ENCODE data around the gene POLR2E.

The POLR2E gene

DNA sequence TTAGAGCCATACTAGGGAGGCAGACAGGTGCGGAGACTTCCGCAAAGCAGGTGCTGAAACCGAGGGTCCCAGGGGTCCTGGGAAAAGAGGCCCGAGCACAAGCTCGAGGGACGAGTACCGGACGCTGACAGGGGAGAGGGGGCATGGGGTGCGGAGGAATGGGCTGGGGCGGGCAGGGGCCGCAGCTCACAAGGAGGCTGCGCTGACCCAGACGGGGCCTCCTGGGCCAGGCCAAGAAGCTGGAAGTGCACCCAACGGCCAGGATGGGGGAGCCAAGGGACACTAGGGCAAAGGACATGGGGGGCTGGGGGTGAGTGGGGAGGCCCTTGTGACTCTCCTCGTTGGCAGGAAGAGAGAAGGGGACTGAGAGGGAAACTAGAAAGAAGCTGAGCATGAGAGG lies 1.8 kb downstream of the POLR2E start:
- no peak for DNase-seq

DNA sequence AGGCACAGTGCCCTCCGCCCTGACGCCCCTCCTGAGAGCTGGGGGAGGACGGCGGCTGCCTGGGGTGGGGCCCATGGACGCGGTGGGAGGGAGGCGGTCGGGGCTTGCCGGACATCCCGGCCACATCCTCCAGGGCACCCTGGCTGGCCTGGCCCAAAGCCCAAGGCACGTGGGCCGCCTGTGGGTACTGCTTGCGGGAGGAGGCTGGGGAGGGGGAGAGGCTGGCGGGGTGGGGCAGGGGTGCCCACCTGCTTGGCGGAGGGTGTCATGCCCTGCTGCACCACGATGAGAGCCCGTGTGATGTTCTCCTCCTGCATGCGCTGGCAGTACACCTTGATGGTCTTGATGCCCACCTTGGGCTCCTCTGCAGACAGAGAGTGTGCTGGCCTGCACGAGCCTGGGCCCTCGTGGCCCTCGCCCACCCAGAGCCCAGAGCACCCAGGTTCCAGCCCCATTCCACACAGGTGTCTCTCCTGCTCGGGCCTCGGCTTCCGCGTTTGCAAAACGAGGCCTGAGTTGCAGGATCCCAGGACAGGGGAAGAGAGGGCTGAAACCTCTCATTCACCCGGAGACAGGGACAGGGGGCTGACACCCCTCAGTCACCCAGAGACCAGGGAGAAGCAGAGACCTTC lies 3.5 kb downstream of the POLR2E start:
- DNase-seq, result no peak

DNA sequence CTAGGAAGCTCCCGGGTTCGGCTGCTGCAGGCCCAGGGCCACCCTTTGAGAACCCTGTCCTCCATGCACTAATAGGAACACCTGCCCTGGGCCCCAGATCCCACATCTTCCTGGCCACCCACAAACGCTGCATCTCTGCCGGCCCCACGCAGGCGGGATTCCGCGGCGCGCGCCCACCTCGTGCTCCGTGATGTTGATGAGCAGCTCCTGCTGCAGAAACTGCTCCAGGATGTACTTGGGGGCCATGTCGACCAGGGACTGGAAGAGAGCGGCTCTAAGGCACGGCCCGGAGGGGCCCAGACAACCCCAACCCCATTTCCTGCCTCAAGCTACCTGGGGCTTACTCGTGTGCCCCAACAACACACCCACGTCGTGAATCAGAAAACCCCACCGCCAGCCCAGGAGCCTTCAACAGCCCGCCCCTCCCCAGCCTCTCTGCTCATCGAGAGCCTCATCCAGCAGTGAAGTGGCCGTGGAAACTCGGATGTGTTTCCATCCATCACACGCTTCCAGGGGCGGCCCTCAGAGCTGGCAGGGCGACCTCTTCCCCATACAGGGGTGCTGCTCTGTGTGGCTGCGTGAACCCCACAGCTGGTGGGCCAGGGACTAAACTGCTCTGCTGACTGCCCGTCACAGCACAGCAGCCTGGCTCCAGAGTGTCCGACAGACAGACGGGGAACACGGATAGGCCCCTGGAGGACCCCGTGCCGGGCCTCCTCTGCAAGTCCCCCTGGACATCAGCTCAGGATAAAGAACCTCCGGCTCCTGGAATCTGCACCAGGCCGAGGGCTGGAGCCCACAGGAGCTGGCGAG lies 4.2 kb downstream of the POLR2E start:
- DNase-seq, result no peak

DNA sequence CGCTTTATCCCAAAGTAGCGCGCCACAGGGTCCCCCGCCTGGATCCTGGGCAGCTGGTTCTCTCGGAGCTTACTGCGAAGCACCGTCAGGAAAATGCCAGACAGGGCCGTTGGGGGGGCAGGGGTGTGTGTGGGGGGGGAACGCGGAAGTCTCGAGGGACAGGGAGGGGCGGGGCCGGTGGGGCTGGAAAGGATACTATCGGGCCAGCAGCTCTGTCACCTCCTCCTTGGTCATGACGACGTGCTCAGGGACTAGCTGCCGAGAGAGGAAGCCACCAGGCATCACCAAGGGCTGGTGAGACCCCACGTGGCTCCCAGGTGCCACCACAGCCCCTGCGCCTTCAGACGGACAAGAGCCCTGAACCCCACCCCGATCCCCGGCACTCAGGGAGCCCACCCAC lies 5.3 kb downstream of the POLR2E start:
- DNase-seq, result no peak

DNA sequence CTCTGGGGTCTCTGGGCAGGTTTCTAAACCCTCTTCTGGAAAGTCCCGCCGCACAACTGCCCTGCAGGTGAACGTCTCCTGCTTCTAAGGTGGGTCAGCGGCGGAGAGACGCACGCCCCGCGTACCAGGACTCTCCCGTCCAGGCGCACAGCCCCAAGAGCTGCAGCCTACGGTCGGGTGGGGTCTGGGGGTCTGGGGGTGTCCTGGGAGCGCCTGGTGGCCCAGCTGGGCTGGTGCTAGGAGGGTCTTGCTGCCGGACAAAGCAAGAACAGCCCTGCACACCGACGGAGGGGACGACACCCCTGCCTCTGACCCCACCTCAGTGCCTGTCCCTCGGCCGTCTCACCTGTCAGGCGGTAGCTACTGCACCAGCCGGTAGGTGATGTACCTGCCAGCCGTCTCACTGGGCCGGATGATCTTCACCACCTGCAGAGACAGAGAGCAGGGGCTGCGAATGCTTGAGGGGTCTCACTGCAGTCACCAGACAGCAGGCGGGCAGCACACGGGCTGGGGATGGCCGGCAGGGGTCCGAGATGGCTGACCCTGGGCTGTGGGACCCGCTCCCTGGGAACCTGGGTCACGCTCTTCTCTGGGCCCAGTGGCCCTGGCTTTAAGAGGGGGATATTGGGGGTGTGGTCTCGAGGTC lies 5.9 kb downstream of the POLR2E start:
- DNase-seq, result no peak

DNA sequence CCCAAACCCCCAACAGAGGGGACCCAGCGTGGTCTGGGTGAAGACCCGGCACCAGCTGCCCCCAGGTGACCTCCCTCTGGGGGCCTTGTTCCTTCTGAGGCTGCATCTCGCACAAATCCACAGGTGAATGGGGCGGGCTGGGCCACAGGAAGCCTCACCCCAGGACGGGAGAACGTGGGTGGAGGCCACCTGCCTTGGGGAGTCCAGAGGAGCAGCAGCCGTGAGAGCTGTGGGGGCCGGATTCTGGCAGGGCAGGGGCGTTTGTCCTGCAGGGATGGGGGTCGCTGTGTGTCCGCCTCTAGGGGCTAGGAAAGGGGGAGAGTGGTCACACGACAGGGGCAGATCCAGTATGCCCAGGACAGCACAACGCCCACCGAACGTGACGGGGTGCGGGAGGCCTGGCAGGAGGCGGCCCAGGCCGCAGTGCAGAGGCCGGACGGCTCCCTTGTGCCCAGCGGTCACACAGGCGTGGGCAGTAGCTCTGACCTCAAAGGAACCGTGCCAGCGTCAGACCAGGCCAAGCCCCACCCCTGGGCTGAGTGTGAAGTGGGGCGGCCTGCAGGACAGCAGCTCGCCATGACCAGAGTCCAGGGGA lies 6.7 kb downstream of the POLR2E start:
- no peak for DNase-seq

DNA sequence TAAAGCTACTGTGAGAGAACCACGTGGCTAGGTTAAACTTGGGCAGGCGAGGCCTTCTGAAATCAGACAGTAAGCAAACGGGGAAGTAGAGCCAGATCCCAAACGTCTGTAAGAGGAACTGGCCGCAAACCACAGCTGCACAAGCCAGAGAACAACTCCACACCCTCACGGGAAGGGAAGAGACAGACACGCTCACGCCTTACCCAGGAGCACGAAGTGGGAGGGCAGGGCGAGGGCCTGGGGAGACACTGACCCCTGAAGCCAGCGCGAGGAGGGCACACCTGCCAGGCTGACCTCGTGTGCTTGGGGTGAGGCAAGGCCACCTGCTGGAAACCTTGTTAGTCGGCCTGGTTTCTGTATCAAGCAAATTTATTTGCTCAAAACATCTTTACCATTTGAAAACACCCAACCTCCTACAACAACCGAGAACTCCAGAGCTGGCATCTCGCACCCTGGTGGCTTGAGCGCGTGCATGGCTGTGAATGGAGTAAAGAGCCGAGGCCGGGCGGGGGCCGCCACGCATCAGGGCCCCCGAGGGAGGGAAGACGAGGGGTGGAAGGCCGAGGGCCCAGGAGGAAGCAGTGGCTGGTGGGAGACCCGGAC lies 7.3 kb downstream of the POLR2E start:
- DNase-seq, result no peak

DNA sequence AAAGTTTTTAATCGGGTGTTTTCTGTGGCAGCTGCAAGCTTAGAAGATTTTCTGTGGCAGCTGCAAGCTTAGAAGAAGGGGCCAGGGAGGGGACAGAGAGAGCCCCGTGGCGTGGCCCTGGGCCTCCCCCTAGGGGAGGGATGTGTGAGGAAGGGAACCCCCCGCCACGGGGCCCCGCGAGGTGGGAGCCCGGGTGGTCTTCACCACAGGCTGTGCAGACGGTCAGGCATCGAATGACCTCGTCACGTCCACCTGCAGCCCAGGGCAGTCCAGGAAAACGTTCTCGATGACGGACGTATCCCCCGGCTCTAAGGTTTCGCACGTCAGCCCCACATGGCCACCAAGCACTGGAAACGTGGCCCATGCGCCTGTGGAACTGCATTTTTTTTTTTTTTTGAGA lies 8.6 kb downstream of the POLR2E start:
- no peak for DNase-seq

DNA sequence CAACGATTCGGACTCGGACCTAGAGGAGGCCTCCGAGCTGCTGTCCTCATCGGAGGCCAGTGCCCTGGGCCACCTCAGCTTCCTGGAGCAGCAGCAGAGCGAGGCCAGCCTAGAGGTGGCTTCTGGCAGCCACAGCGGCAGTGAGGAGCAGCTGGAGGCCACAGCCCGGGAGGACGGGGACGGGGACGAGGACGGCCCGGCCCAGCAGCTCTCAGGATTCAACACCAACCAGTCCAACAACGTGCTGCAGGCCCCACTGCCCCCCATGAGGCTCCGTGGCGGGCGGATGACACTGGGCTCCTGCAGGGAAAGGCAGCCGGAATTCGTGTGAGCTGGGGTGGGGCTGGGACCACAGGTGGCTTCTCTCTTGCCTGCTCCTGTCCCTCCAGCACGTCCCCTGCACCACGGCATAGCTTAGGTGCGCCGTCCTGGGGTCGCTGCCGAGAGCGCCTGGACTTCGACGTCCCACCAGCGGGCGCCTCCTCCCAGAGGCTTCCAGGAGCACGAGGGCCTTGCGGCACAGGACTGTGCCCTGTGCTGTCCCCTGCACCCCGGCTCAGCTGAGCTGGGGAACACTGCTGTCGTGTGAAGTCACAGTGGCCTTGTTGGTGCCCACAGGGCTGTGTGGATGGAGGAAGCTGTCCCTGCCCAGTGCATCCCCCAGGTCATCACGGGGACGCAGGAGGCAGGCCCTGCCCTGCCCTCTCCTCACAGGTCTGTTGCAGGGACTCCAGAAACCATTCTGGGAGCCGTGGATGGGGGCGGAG lies 9.3 kb downstream of the POLR2E start:
- DNase-seq, result no peak

DNA sequence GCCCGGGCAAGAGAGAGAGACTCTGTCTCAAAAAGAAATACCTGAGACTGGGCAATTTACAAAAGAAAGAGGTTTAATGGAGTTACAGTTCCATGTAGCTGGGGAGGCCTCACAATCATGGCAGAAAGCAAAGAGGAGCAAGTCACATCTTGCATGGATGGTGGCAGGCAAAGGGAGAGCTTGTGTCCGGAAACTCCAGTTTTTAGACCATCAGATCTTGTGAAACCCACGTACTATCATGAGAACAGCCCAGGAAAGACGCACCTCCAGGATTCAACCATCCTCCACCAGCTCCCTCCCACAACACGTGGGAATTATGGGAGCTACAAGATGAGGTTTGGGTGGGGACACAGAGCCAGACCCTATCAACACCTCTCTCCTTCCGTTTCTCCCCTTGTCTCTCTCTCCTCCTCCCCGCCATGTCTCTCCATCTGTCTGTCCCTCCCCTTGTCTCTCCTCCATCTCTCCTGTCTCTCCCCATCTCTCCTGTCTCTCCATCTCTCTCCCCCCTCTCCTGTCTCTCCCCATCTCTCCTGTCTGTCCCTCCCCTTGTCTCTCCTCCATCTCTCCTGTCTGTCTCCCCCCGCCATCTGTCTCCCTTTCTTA lies 10.0 kb downstream of the POLR2E start:
- DNase-seq, result no peak

DNA sequence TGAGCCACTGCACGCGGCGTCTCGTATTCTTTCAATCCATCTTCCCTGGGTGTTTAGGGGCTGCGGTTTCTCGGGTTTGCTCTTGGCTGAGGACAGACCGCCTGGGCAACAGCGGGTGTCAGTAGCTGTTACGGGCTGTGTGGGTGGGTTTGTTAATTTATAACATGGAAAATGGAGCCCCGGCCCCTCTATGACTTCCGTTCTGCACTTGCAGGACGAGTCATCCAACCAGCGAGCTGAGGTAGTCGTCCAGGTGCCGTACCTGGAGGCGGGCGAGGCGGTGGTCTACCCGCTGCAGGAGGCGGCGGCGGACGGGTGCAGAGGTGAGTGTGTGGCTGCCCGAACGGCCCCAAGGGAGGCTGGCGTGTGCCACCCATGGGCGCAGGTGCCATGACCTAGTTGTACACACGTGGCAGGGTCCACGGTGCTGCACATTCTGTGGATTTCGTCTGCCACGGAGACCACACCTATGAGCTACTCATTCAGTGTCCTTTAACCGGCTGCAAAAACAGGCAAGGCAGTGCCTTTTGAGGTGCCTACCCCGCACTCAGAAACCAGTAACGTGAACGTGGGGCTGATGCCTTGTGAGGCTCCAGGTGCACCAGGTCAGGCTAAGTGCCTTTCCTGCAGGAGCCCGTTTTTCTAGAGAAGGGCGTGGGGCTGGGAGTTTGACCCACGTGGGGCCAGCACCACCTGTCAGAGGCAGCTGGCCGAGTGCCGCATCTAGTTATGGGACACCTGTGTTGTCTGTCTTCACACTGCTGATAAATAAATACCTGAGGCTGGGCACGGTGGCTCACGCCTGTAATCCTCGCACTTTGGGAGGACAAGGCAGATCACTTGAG lies 10.9 kb downstream of the POLR2E start:
- peak; percentile 77 for DNase-seq

DNA sequence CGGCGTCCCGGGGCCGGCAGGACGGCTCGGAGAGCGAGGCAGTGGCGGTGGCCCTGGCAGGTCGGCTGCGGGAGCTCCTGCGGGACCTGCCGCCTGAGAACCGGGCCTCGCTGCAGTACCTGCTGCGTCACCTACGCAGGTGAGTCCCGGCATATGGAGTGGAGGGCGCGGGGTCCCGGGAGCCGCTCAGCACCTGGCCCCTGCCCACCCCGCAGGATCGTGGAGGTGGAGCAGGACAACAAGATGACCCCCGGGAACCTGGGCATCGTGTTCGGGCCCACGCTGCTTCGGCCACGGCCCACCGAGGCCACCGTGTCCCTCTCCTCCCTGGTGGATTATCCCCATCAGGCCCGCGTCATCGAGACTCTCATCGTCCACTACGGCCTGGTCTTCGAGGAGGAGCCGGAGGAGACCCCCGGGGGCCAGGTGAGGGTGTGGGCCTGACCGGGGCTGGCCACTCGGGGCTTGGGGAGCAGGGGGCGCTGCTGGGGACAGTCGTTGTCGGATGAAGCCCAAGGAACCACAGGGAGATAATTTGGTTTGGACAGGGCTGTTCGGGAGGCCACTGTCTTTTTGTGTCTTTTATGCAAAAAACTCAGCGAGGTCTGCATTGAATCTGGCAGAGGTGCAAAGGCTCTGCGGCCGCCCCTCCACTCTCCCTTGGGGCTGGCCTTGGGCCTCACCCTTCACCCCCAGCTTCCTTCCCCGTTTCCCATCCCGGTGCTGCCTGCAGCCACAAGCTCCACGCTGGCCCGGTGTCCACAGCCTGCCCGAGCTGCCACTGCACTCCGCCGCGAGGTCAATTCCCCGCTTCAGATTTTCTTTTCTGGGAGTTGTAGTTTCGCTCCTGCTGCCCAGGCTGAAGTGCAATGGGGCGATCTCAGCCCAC lies 12.0 kb downstream of the POLR2E start:
- DNase-seq, result no peak

DNA sequence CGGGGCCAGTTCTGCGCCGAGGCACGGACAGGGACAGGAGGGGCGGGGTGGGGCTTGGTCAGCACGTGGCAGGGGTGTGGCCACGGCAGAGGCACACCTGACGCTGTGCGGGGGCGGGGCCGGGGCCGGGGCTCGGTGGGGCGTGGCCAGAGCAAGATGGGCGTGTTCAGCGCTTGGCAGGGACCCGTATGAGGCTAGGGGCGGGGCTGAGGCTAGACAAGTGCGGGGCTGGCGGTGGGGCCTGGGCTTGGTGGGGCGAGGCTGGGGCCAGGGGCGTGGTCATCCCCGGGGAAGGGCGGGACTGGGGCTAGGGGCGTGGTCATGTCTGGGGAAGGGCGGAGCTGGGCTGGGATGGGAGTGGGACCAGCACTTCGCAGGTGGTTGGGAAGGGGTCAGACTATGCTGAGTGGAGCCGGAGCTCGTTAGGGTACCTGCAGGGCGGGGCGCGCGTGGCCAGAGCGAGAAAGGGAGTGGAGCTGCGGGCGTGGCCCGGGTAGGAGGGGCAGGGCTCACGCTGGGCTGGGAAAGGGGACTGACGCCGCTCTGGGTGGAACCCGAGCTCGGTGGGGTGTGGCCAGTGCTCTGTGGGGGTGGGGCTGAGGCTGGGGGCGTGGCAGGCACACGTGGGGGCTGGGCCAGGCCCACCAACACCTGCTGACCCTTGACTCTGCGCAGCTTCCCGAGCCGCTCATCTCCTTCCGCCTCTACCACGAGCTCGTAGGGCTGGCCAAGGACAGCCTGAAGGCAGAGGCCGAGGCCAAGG lies 12.8 kb downstream of the POLR2E start:
- DNase-seq, result peak; percentile 86

DNA sequence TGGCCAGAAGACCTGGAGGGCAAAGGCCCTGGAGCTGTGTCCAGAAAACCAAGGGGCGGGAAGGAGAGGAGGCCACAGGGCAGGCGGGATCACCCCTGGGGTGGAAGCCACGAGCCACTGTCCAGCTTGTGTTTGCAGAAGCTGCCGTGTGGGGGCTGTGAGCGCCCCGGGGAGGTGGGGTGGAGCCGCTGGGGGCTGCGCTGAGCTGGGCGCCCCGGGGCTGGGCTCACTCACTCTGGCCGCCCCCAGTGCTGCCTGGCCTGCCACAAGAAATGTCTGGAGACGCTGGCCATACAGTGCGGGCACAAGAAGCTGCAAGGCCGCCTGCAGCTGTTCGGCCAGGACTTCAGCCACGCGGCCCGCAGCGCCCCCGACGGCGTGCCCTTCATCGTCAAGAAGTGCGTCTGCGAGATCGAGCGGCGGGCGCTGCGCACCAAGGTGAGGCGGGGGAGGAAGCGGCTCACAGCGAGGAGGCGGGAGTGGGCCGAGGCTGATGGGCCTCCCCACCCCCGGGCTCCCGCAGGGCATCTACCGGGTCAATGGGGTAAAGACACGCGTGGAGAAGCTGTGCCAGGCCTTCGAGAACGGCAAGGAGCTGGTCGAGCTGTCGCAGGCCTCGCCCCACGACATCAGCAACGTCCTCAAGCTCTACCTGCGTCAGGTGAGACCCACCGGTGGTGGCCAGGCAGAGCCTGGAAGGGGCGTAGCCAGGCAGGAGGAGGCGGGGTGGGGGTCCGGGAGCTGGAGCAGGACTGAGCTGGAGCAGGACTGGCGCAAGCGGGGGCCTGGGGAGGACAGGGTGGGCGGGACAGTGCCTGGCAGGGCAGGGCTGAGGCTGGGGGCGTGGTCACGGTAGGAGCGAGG lies 13.6 kb downstream of the POLR2E start:
- DNase-seq, result no peak

DNA sequence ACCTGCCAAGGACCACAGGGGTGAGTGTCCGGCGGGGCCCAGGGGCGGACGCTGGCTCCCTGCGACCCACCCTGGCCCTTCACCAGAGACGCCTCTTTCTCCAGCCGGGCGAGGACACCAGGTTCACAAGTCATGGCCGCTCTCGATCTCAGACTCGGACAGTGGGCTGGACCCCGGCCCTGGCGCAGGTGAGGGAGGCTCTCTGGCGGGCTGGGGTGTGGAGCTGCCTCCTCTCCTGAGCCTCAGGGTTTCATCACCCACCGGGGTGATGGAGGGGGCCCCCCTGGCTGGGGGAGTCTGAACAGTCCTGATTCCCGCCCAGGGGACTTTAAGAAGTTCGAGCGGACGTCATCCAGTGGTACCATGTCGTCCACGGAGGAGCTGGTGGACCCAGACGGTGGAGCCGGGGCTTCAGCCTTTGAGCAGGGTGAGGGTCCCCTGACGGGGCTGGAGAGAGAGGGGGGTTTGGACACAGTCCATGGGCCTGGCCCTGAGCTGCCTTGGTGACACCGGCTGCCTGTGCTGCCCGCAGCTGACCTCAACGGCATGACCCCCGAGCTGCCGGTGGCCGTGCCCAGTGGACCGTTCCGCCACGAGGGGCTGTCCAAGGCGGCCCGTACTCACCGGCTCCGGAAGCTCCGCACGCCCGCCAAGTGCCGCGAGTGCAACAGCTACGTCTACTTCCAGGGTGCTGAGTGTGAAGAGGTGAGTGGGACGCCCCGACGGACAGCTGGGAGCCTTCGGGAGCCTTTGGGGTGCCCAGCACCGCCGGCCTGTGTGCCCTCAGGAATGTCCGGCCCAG lies 14.6 kb downstream of the POLR2E start:
- DNase-seq, result no peak

DNA sequence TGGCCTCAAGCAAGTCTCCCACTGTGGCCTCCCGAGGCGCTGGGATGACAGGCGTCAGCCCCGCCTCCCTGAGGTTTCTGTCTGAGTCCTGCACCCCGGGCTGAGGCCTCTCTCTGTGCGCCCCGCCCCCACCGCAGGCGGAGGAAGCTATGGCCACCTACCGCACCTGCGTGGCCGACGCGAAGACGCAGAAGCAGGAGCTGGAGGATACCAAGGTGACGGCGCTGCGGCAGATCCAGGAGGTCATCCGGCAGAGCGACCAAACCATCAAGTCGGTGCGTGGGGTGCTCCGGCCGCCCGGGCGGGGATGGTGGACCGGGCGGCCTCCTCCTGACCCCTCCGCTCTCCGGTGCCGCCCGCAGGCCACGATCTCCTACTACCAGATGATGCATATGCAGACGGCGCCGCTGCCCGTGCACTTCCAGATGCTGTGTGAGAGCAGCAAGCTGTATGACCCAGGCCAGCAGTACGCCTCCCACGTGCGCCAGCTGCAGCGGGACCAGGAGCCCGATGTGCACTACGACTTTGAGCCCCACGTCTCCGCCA lies 15.5 kb downstream of the POLR2E start:
- DNase-seq, result no peak

DNA sequence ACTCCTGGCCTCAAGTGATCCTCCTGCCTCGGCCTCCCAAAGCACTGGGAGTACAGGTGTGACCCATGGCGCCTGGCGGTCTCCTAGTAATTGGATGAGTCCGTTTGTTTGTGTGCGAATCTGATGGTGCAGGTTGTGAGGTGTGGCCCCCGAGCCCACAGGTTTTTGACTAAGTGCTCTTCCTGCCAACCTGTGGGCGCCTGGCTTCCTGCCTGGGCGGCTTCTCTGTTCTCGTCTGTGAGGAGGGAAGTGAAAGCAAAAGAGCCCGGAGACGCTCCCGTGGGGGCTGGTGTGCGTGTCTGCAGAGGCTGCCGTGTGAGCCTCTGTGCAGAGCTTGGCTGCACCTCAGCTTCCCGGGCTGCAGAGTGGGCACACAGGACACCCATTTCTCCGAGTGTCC lies 18.2 kb downstream of the POLR2E start:
- DNase-seq, result peak; percentile 76
